MM.1S (cell line): ENCODE measurements around the gene IL2RA.

Experiments used
- CTCF ChIP-seq: fragments of 300-600 bp; sonication (generic); IDR thresholded peaks from 2 replicates; pipeline ENCODE4 v1.5.1; 2016; ENCODE audit warnings: antibody characterized with exemption, low read length, mixed read lengths
- EZH2 ChIP-seq: fragments of 300-600 bp; sonication (generic); optimal IDR thresholded peaks from 2 replicates; pipeline ENCODE3; 2017; ENCODE audit warnings: low read depth, mild to moderate bottlenecking, antibody characterized with exemption, low read length, mixed read lengths

GRCh38 chr10:6017781-6018354 is 44.3 kb downstream of the IL2RA start:
- TF ChIP-seq CTCF (no peak), EZH2 (no peak)
